IMR-90 (cell line): ENCODE measurements around the gene MGST2. TPM values are rescaled to one million over a fixed set of nuclear protein-coding genes. Genes with fewer than 3 reads are reported as not detected.

Source experiments
- ATAC-seq: fragments of 200-7000 bp; cut with Tn5 transposase; 2 replicates; pipeline ENCODE4 v1.9.1; 2020; ENCODE audit warnings: low read depth, mild to moderate bottlenecking, moderate library complexity
- BruUV-seq: library from RNA; stranded (reverse); fragments of 400-500 nt; replicated peaks from 2 replicates; lab custom pipeline; 2021; lab: Mats Ljungman, UMichigan
- CTCF ChIA-PET: fragments of 300-600 bp; formaldehyde crosslinking; extraction: SDS; loops from one replicate; lab custom pipeline; 2021; ENCODE audit warnings: antibody characterized with exemption; lab: Yijun Ruan, JAX
- POLR2A ChIA-PET: fragments of 300-600 bp; sonication (Branson Sonifier 250); formaldehyde crosslinking; loops from one replicate; lab custom pipeline; 2022; ENCODE audit warnings: antibody characterized with exemption; ENCODE audit not compliant: unreplicated experiment; lab: Charles Lee
- DNase-seq: peaks from one replicate; pipeline ENCODE4 v3.0.0; 2013
- H2AFZ ChIP-seq: replicated peaks from 2 replicates; pipeline ENCODE3; 2013; ENCODE audit warnings: low read length, mild to moderate bottlenecking; ENCODE audit not compliant: poor library complexity
- H2AK5ac ChIP-seq: 2 replicates; pipeline ENCODE4 v1.6.1; 2013; ENCODE audit warnings: low read depth, low read length, inconsistent platforms
- H2AK9ac ChIP-seq: replicated peaks from 2 replicates; pipeline ENCODE3; 2013; ENCODE audit warnings: mild to moderate bottlenecking, low read depth, low read length, moderate library complexity; ENCODE audit not compliant: poor library complexity
- H2BK120ac ChIP-seq: 2 replicates; pipeline ENCODE4 v1.6.1; 2013; ENCODE audit warnings: low read depth, low read length, inconsistent platforms
- H2BK15ac ChIP-seq: 3 replicates; pipeline ENCODE4 v1.6.1; 2013; ENCODE audit warnings: low read depth, low read length, inconsistent platforms
- H2BK20ac ChIP-seq: 2 replicates; pipeline ENCODE4 v1.6.1; 2013; ENCODE audit warnings: low read depth, mild to moderate bottlenecking, inconsistent platforms, low read length, moderate library complexity
- H2BK5ac ChIP-seq: 2 replicates; pipeline ENCODE4 v1.6.1; 2013; ENCODE audit warnings: mild to moderate bottlenecking, low read depth, low read length, inconsistent platforms; ENCODE audit not compliant: poor library complexity, severe bottlenecking
- H3K14ac ChIP-seq: replicated peaks from 2 replicates; pipeline ENCODE4 v1.6.1; 2013; ENCODE audit warnings: low read depth, low read length, inconsistent platforms
- H3K18ac ChIP-seq: 2 replicates; pipeline ENCODE4 v1.6.1; 2013; ENCODE audit warnings: low read depth, low read length, control low read depth
- H3K23ac ChIP-seq: 2 replicates; pipeline ENCODE4 v1.6.1; 2013; ENCODE audit warnings: low read depth, low read length, inconsistent platforms
- H3K27ac ChIP-seq: 2 replicates; pipeline ENCODE4 v1.5.1; 2013; ENCODE audit warnings: mild to moderate bottlenecking, control low read depth, low read length; ENCODE audit not compliant: insufficient read depth
- H3K27me3 ChIP-seq: 2 replicates; pipeline ENCODE4 v1.6.1; 2013; ENCODE audit warnings: low read length; ENCODE audit not compliant: control insufficient read depth, insufficient read depth
- H3K36me3 ChIP-seq: 2 replicates; pipeline ENCODE4 v1.6.1; 2013; ENCODE audit warnings: low read length, mixed read lengths; ENCODE audit not compliant: control insufficient read depth, insufficient read depth
- H3K4ac ChIP-seq: 2 replicates; pipeline ENCODE4 v1.6.1; 2013; ENCODE audit warnings: low read depth, low read length, inconsistent platforms
- H3K4me1 ChIP-seq: 2 replicates; pipeline ENCODE4 v1.6.1; 2013; ENCODE audit warnings: low read length, mixed read lengths; ENCODE audit not compliant: control insufficient read depth, insufficient read depth
- H3K4me2 ChIP-seq: 2 replicates; pipeline ENCODE4 v1.6.1; 2013; ENCODE audit warnings: low read depth, mild to moderate bottlenecking, control low read depth, low read length, moderate library complexity
- H3K4me3 ChIP-seq: 2 replicates; pipeline ENCODE4 v1.5.1; 2013; ENCODE audit warnings: low read depth, mild to moderate bottlenecking, control low read depth, low read length, moderate library complexity; ENCODE audit not compliant: insufficient read depth
- H3K56ac ChIP-seq: 2 replicates; pipeline ENCODE4 v1.6.1; 2013; ENCODE audit warnings: low read length, inconsistent platforms; ENCODE audit not compliant: insufficient read depth; ENCODE audit errors: extremely low read depth
- H3K79me1 ChIP-seq, 2 experiments: 2 replicates each; pipeline ENCODE4 v1.6.1; 2013; ENCODE audit warnings: low read length in 2 of 2, inconsistent platforms in 1 of 2, low read depth in 1 of 2
- H3K9ac ChIP-seq: 2 replicates; pipeline ENCODE4 v1.6.1; 2013; ENCODE audit warnings: low read depth, low read length, control low read depth
- H3K9me1 ChIP-seq: 2 replicates; pipeline ENCODE4 v1.6.1; 2013; ENCODE audit warnings: low read length, inconsistent platforms; ENCODE audit not compliant: insufficient read depth
- H3K9me3 ChIP-seq: 2 replicates; pipeline ENCODE4 v1.6.1; 2013; ENCODE audit warnings: low read length; ENCODE audit not compliant: control insufficient read depth, insufficient read depth
- H4K20me1 ChIP-seq: 2 replicates; pipeline ENCODE4 v1.6.1; 2013; ENCODE audit warnings: low read length, inconsistent platforms; ENCODE audit not compliant: insufficient read depth
- H4K5ac ChIP-seq: 2 replicates; pipeline ENCODE4 v1.6.1; 2013; ENCODE audit warnings: mild to moderate bottlenecking, low read depth, low read length, control low read depth
- H4K8ac ChIP-seq, 2 experiments: 2 replicates each; pipeline ENCODE4 v1.6.1; 2013; ENCODE audit warnings: low read depth in 2 of 2, low read length in 2 of 2, control low read depth in 1 of 2, inconsistent platforms in 1 of 2
- H4K91ac ChIP-seq: 2 replicates; pipeline ENCODE4 v1.6.1; 2013; ENCODE audit warnings: low read depth, low read length, inconsistent platforms; ENCODE audit not compliant: insufficient read depth
- RAD21 ChIP-seq: IDR thresholded peaks from 2 replicates; pipeline ENCODE4 v1.6.1; 2012; ENCODE audit warnings: low read length, improper control_type of control experiment
- SMC3 ChIP-seq: fragments of 150-350 bp; IDR thresholded peaks from 2 replicates; pipeline ENCODE4 v1.6.1; 2016; ENCODE audit warnings: low read depth, mild to moderate bottlenecking, antibody characterized with exemption, low read length, moderate library complexity
- WGBS, 2 experiments: methylation state at CpG; one replicate each; pipeline versions ENCODE4 v1.1.5 to v1.1.7; 2013; ENCODE audit warnings: missing lambda C conversion rate in 2 of 2; ENCODE audit not compliant: insufficient read length in 1 of 2; ENCODE audit errors: extremely low coverage in 2 of 2; 5-methylcytosine and 5-hydroxymethylcytosine counted together
- dilution Hi-C: fragments of 300-500 bp; cut with HindIII; formaldehyde crosslinking; loops from one replicate; pipeline ENCODE4 v1.14.3; 2018; ENCODE audit warnings: low sequenced_read_pairs; ENCODE audit not compliant: unreplicated experiment
- in situ Hi-C: fragments of 300-500 bp; cut with MboI; formaldehyde crosslinking; loops from 3 replicates; pipeline ENCODE4 v1.14.3; 2019; ENCODE audit warnings: low sequenced_read_pairs, inconsistent platforms, mixed read lengths
- intact Hi-C: fragments of 100-400 bp; cut with micrococcal nuclease; formaldehyde crosslinking; loops from 2 replicates; pipeline ENCODE4 v1.10.0; 2022
- polyA plus RNA-seq, 3 experiments: library from polyadenylated mRNA; depleted of rRNA; stranded (reverse); fragments of >200 nt; gene quantifications; 2 replicates each; pipeline ENCODE4 v1.2.3, GENCODE V29; 2012; ENCODE audit warnings: low replicate concordance in 1 of 3
- total RNA-seq: library from RNA; depleted of rRNA; stranded (reverse); fragments of >200 nt; gene quantifications from 2 replicates; pipeline ENCODE4 v1.2.3, GENCODE V29; 2012
- TF ChIP-seq, protein P1 (sequence below): fragments of 150-350 bp; IDR thresholded peaks from 2 replicates; pipeline ENCODE4 v1.6.1; 2016; ENCODE audit warnings: low read depth, mild to moderate bottlenecking, low read length, moderate library complexity, borderline replicate concordance
- TF ChIP-seq, protein P2 (sequence below): conservative IDR thresholded peaks from 2 replicates; pipeline ENCODE4 v1.5.1; 2012; ENCODE audit warnings: mild to moderate bottlenecking, low read depth, low read length, improper control_type of control experiment

The MGST2 gene
- total and polyA plus RNA-seq, 2 of the 4 experiments (the other 2 are of a cell fraction) = 4.8 to 10.5 TPM

DNA sequence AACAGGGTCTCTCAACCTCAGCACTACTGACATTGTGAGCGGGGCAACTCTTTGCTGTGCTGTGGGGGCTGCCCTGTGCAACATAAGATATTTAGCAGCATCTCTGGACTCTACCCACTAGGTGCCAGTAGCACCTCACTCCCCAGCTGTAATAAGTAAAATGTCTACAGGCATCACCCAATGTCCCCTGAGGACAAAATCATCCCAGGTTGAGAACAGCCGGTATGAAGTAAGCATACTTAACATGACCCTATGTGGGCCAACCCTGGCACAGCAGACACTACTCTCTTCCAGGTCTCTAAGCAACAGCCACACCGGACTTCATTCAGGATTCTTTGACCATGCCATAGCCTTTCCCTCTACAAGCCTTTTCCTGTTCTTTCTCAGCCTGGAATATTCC, 10.5 kb upstream of the MGST2 start:
- no peak overlapping the region for H2BK15ac ChIP-seq
- H3K18ac ChIP-seq = no peak overlapping the region
- no peak overlapping the region for H3K27ac ChIP-seq
- H3K4ac ChIP-seq = no peak overlapping the region
- no peak overlapping the region for H3K23ac ChIP-seq
- no peak overlapping the region for H3K56ac ChIP-seq
- H2BK120ac ChIP-seq = no peak overlapping the region
- no TSS peak for BruUV-seq
- peaks cover 6% of the 10 kb centered on the region for H3K4me1 ChIP-seq
- H3K4me3 ChIP-seq = no peak overlapping the region
- no peak overlapping the region for H4K5ac ChIP-seq
- H3K36me3 ChIP-seq = no peaks in the 10 kb centered on the region
- no peak overlapping the region for H2AK5ac ChIP-seq
- POLR2A ChIA-PET = interaction anchor here (0.6 kb wide), 1 partner anchor 496 kb away, joined by 3 read pairs; no protein-coding TSS in a partner anchor
- peak; percentile 48 for DNase-seq
- H3K14ac ChIP-seq = no peak overlapping the region
- no peak overlapping the region for H4K91ac ChIP-seq
- H2BK20ac ChIP-seq = no peak overlapping the region
- no peak overlapping the region for H2BK5ac ChIP-seq
- no peak overlapping the region for H3K4me2 ChIP-seq
- H4K8ac ChIP-seq = no peak overlapping the region
- H2AK9ac ChIP-seq = no peak overlapping the region
- dilution Hi-C loops (no loop called here), in situ Hi-C loops (no loop called here), intact Hi-C loops (loop anchor here (1.0 to 5.0 kb wide), 7 partner anchors 77 to 1197 kb away; no protein-coding TSS in a partner anchor)
- H2AFZ ChIP-seq = no peak overlapping the region
- no peaks in the 10 kb centered on the region for H3K79me1 ChIP-seq
- no peaks in the 10 kb centered on the region for H3K27me3 ChIP-seq
- peaks cover 3% of the 10 kb centered on the region; the same call in 1 of the 2 replicates for H3K9me1 ChIP-seq
- peak; percentile 48 for ATAC-seq
- TF ChIP-seq, protein P1, sequence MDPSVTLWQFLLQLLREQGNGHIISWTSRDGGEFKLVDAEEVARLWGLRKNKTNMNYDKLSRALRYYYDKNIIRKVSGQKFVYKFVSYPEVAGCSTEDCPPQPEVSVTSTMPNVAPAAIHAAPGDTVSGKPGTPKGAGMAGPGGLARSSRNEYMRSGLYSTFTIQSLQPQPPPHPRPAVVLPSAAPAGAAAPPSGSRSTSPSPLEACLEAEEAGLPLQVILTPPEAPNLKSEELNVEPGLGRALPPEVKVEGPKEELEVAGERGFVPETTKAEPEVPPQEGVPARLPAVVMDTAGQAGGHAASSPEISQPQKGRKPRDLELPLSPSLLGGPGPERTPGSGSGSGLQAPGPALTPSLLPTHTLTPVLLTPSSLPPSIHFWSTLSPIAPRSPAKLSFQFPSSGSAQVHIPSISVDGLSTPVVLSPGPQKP = no peak
- TF ChIP-seq RAD21 (peak; percentile 59), SMC3 (peak; percentile 41; the same call in 1 of the 2 replicates)
- TF ChIP-seq, protein P2, sequence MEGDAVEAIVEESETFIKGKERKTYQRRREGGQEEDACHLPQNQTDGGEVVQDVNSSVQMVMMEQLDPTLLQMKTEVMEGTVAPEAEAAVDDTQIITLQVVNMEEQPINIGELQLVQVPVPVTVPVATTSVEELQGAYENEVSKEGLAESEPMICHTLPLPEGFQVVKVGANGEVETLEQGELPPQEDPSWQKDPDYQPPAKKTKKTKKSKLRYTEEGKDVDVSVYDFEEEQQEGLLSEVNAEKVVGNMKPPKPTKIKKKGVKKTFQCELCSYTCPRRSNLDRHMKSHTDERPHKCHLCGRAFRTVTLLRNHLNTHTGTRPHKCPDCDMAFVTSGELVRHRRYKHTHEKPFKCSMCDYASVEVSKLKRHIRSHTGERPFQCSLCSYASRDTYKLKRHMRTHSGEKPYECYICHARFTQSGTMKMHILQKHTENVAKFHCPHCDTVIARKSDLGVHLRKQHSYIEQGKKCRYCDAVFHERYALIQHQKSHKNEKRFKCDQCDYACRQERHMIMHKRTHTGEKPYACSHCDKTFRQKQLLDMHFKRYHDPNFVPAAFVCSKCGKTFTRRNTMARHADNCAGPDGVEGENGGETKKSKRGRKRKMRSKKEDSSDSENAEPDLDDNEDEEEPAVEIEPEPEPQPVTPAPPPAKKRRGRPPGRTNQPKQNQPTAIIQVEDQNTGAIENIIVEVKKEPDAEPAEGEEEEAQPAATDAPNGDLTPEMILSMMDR = peak; percentile 53
- CTCF ChIA-PET = no interaction called here
- H3K9ac ChIP-seq = no peak overlapping the region
- WGBS, 2 experiments = 40% methylated on average over 1 of the region's 3 CpGs; no CpG with 5 or more reads in 1 of the 2 experiments
- H3K9me3 ChIP-seq = no peaks in the 10 kb centered on the region
- no peaks in the 10 kb centered on the region for H4K20me1 ChIP-seq
